Measurements from ENCODE around the gene SPP1.

The SPP1 gene

DNA sequence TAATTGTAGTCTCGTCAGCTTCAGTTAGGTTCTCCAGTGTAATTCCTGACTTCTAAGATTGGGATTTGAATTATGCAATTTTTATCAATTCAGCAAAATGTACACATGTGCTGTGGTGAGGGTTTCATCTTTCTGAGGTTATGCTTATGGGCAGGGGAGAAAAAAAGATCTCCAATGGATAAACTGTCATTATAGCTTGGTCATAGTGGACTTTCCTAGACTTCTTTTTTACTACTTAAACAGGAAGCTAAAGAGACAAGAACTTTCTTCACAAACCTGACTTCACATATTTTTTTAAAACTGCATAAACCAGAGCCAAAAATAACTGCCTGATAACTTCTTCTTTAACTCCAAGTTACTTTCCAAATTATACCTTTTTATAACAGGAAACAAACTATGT lies 21.7 kb upstream of the SPP1 start:
- no peak for DNase-seq (ENCODE audit: low read depth)

DNA sequence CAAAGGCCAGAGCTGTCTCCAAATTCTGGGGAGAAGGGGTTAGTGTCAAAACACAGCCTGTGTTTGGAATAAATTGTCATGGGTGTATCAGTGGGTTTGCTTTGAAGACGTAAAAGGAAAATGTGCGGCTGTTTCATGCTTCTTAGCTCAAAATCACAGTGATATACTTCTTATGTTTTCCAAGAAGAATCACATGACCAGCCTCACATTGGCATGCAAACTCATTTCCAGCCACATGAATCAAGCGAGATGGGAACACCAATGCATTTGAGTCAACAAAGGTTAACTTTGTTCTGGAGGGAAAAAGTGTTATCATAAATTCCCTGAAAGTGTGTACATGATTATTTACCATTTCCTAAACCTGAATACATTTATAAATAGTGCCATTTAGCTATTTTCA lies 19.0 kb upstream of the SPP1 start:
- DNase-seq (ENCODE audit: low read depth): no peak

DNA sequence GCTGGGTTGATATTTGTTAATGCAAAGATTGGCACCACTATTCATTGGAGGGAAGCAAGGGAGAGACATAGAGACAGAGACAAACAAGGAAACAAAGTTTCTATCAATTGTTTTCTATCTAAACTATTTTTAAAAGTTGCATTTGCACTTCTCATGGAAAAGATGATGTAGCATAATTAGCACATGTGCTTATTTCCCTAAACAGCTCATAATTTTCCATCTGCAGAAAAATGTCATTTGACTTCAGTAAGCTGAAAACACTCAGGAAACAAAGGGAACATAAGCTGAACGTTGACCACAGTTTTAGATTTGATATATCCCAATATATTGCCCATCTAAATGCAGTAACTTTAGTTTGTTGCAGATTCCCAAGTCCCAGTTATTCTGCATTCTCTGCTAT lies 18.5 kb upstream of the SPP1 start:
- no peak for DNase-seq (ENCODE audit: low read depth)

DNA sequence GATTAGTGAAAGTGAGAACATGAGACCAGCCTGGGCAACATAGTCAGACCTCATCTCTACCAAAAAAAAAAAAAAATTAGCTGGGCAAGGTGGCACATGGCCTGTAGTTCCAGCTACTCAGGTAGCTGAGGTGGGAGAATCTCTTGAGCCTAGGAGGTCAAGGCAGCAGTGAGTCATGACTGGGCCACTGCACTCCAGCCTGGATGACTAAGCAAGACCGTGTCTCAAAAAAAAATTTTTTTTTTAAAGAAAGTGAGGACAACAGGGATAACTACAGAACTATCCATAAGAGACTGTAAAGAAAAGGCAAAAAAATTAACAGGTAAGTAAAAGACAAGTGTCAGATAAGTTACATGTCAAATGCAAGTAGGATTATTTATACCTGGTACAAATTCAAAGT lies 13.5 kb upstream of the SPP1 start:
- peak; percentile 6 for DNase-seq (ENCODE audit: low read depth)

DNA sequence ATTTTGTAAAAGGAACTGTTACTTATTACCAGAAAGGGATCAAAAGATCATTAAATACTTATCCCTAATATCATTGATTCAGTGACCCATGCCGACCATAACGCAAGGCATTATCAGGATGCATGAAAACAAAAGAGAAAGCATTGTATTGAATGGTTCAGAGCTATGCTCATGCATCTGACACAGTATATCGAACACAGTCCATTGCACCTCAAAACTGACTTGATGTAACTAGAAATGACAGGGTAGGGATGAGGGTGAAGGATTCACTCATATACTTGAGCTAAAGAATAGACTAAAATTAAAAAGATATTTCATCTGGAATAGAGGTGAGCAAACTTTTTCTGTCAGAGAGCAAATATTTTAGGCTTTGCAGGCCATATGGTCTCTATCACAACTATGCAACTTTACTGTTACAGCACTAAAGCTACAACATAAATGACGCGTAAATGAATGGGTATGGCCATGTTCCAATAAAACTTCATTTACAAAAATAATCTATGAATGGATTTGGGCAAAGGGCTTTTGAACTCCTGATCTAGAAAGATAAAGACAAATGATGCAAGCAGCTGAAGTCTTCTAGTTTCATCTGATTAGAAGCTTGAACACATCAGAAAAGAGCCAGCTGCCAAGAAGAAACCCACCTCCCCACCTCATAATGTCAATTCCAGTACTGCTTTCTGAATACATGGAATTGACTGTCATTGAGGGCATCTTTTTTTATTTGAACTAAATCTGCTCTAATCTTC lies 12.9 kb upstream of the SPP1 start:
- no peak for DNase-seq (ENCODE audit: low read depth)

DNA sequence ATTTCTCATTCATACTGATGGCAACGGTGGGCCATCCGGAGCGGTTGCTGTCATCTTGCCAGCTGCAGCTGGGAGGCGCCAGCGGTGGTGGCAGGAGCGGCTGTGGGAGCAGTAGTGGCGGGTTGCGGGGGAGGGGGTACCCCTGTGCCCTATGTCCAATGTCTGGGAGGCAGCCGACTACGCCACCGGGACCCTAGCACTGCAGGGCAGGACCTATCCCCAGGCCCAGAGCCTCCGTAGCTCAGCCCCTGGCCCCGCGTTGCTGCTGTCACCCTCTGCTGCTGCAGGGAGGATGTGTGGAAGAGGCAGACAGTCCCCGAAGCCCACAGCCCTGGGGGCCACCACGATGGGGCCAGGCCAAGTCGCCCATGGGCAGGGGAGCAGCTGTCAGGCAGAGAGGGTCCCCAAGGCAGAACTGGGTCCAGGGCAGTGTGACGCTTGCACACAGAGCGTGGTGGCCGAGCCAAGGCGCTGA lies 10.0 kb upstream of the SPP1 start:
- DNase-seq (ENCODE audit: low read depth): no peak

DNA sequence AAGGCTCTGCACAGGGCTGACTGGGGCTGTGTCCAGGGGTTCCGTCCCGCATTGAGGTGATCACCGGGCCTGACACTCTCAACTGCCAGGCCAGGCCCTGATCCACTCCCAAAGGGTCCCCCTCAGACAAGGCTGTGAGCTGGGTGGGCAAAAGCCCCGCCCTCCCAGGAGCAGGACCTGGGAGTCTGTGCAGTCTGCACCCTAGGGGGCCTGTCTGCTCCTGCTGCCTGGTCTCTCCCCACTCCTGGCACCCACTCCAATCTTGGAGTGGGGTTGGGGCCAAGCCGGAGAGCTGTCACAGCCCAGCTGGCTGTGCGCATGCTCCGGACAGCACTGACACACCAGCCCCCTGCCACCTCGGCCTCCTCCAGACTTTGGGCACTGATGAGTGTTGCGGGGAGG lies 9.4 kb upstream of the SPP1 start:
- no peak for DNase-seq (ENCODE audit: low read depth)

DNA sequence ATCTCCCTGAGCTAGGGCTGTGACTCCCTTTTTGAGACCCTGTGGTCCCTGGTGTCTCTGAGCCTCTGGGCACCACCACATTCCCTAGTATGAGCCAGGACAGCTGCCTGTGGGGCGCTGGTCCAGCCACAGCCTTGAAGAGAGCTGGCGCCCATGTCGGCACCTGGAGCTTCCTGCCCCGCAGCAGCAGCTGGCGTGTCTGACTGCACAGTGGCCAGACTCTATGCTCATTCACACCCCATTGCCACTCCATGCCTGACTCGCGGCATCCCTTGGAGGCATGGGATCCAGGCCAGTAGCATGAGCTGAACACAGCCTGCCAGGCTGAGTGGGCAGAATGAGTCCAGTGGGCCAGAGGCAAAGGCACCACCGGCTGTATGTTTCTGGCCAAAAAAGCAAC lies 8.3 kb upstream of the SPP1 start:
- DNase-seq (ENCODE audit: low read depth): no peak

DNA sequence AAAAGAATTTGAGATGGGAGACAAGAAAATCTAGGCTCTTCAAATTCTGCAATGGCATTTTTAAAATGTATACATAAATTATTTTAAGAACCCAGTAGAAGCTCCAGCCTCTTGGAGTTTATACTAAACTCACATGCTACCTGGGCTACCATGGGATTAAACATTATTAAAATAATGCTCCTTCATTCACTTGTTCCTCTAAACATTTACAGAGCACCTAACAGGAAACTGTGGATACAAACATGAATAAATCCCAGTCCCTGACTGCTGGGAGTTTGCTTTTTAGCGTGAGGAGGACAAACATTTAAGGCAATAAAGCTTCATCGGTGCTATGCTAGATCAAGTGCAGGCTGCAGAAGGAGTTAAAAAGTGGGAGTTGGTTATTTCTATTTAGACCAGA lies 5.4 kb upstream of the SPP1 start:
- no peak for DNase-seq (ENCODE audit: low read depth)

DNA sequence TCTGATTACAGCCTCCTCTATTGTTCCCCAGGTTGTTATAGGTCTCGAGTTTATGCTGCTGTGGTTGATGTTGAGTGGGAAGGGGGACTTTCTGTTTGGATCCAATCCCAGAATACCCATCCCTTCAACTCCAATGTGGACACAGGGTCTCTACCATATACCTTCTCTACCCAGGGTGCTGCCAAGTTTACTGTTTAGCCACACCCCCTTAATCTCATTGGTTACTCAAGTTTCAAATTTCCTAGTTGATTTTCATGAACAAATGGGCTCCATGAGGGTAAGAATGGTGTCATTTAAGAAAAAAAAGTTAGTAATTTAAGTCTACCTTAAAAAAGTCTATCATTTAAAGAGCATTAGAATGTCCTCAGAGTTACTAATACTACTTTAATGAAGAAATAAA lies 3.6 kb upstream of the SPP1 start:
- DNase-seq (ENCODE audit: low read depth): no peak

DNA sequence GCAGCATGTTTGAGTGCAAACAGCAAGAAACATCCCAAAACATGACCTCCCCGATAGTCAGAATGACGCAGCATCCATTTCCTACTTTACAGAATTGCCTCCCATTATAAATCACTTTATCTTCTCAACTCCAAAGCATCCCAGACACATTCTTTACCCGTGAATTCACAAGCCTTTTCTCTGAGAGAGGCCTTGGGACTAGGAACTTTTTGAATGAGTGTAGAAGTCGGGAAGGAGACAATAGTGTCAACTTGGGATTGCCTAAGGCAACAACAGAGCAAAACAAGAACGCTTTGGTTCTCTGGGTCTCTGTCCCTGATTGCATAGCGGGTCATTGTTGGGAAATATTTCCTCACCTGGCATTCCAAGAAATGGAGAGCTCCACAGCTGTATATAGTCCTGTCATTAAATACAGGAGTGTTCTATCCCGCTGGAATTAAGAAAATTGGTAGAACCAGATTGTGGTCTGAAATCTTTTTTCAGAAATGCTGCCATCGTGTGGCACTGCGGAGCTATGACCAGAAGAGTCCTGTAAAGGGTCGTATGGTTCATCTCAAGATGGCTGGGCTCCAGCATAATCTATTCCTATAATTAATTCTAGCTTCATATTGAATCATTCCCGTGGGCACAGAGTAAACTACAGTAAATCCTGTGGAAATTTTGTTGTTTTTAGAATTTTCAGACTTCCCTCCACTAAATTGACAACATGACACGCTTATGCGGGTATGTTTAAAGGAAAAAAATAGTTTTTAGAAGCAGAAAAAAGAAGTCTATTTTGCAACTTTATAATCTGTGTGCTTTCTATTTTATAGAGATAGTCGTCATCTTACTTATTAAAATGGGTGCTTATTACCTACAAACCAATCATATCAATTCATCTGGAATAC lies 2.0 kb upstream of the SPP1 start:
- DNase-seq (ENCODE audit: low read depth): peak; percentile 25

DNA sequence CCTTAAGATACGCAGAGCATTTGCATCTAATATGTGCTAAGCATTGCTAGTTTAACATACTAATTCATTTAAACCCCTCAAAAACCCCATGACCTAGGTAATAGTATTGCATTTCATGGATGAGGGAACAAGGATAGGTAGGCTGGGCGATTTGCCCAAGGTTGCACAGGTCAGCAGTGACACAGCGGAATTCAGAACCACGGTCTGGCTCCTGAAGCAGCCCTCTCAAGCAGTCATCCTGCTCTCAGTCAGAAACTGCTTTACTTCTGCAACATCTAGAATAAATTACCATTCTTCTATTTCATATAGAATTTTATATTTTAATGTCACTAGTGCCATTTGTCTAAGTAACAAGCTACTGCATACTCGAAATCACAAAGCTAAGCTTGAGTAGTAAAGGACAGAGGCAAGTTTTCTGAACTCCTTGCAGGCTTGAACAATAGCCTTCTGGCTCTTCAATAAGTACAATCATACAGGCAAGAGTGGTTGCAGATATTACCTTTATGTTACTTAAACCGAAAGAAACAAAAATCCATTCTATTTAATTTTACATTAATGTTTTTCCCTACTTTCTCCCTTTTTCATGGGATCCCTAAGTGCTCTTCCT lies 555 bp upstream of the SPP1 start:
- no peak for DNase-seq (ENCODE audit: low read depth)

DNA sequence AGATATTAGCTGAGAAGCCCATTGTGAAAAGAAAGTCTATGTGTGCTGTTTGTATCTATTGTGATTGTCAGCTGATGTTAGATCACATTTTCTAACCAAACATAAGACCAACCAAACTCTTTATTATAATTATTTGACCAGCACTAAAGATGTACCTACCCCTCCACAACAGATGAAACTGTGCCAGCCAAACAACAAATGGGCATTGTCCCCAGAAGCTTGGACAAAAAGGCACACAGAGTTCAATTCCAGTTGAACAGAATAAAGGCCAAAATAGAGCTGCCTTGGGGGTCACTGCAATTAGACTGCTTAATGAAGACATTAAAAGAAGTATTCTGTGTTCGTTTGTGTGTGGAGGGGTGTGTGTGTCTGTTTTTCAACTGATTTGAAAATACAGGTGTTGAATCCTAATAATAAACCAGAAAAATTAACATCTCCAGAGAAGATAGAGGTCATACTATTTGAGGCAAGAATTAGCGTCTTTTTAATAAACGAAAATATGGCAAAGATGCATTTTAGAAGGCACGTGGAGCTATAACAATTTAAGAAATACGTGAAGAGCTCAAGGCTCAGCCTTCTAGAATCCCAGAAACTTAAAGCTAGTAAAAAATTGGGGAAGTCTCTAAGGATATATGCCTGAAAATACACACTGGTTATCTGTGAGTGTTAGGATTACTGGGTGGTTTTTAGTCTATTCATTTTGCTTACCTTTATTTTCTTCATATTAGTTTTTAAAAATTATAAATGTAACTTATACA lies 2.2 kb downstream of the SPP1 start:
- DNase-seq (ENCODE audit: low read depth): no peak

DNA sequence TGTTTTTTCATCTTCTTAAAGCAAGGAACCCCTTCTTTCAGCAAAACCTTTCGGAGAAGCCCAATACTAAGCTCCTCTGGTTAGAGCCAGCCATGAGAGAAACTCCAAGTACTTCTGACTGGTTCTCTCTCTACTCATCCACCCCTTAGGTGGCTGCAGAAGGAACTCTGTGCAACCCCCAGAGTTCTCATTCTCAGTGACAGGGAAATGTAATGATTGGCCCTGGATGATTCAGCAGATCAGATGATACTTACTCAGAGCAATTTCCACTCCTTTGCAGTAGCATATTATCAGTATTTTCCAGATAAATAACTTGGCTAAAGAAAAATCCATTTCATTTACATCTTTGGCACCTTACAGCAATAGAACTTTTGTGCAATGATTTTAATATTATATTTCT lies 3.2 kb downstream of the SPP1 start:
- no peak for DNase-seq (ENCODE audit: low read depth)

DNA sequence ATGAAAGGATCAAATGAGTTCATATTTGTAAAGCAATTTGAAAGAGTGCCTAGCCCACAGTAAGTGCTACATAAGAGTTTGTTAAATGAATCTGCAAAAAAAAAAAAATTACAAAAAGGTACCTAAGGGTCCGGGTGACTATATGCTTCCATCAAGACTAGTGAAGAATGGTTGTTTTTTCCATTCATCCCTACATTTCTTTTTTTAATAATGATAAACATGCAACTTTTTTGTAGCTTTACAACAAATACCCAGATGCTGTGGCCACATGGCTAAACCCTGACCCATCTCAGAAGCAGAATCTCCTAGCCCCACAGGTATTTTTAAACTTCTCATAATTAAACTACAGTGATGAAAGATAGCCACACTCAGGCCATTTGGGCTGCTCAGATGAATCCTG lies 4.3 kb downstream of the SPP1 start:
- DNase-seq (ENCODE audit: low read depth): no peak

DNA sequence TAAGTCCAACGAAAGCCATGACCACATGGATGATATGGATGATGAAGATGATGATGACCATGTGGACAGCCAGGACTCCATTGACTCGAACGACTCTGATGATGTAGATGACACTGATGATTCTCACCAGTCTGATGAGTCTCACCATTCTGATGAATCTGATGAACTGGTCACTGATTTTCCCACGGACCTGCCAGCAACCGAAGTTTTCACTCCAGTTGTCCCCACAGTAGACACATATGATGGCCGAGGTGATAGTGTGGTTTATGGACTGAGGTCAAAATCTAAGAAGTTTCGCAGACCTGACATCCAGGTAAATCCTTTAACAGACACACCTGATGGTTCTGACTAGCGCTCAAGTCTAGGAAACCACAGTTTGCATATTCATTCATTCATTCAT lies 6.0 kb downstream of the SPP1 start:
- no peak for DNase-seq (ENCODE audit: low read depth)

DNA sequence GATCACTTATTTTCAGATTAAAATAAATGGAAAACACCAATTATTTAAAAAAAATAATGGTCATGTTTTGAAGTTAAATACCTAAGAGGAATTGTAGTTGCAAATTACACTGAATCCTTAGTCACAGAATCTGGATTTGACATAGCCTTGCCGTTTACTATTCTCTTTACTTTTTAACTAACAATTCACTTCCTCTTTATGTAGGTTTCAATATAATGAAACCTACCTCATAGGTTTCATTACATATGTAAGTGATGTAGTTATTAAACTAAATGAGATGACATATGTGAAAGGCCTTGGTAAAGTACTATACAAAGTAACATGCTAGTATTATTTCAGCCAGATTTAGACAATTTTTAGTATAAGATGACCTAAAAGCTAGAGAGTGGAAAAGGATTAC lies 6.5 kb downstream of the SPP1 start:
- DNase-seq (ENCODE audit: low read depth): no peak

DNA sequence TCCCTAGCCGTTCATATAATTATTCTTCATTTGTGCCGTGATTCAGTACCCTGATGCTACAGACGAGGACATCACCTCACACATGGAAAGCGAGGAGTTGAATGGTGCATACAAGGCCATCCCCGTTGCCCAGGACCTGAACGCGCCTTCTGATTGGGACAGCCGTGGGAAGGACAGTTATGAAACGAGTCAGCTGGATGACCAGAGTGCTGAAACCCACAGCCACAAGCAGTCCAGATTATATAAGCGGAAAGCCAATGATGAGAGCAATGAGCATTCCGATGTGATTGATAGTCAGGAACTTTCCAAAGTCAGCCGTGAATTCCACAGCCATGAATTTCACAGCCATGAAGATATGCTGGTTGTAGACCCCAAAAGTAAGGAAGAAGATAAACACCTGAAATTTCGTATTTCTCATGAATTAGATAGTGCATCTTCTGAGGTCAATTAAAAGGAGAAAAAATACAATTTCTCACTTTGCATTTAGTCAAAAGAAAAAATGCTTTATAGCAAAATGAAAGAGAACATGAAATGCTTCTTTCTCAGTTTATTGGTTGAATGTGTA lies 7.0 kb downstream of the SPP1 start:
- DNase-seq (ENCODE audit: low read depth): no peak

DNA sequence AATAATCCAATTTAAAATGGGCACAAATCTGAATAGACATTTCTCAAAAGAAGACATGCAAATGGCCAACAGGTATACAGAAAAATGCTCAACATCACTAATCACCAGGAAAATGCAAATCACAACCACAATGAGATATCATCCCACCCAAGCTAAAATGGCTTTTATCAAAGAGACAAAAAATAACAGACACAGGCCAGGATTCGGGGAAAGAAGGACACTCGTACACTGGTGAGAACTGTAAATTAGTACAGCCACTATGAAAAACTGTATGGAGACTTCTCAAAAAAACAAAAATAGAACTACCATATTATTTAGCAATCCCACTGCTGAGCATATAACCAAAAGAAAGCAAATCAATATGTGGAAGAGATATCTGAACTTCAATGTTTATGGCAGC lies 8.5 kb downstream of the SPP1 start:
- no peak for DNase-seq (ENCODE audit: low read depth)

DNA sequence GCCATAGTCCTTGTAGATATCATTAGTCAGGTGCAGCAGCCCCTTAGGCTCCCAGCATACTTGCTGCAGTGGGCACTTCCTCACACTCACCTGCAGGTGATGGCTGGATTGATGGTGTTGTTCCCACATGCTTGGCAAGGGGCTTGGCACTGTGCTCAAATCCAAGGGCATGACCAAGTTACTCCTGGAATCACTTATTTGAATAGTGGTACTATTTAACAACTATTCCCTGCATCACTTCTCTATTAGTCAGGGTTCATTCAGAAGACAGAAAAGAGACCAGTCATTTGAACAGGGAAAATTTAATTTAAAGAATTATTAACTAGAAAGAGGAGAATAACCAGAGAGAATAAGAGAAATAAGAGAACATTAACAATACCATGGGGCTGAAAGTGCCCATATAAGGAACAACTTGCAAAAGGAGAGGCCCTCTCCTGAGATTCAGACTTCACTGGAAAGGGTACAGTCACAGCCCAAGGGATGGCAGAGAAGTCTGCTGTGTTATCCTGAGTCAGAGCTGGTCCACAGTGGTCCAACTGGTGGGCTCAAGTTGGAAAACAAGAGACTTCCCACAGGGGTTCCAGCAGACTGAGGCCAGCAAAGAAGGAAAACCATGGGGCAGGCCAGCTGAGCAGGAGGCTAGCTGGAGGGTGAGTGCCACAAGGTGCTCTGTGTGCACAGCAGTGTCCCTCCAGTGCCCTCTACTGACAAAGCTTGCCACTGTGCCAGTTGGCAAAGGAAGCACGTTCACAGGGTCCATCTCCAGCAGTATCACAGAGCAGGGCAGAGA lies 9.8 kb downstream of the SPP1 start:
- DNase-seq (ENCODE audit: low read depth): peak; percentile 19

DNA sequence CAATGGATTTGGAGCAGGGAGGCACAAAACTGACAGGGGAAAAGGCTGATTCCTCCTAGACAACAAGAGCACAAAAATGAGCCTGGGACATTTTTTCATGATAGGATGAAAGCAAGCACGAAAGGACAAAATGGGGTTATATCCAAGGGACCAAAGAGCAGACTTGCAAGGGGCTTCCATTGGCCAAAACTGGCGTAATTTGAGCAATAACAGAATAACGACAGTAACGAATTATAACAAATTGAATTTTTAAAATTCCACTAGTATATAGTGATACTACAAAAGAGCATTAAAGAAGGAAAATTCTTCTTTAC lies 10.3 kb downstream of the SPP1 start:
- DNase-seq (ENCODE audit: low read depth): no peak
